GM18858 (cell line): ENCODE measurements around the gene SPATA13.

ENCODE experiments used
- ATAC-seq: cut with Tn5 transposase; IDR thresholded peaks from one replicate; pipeline ENCODE4 v1.9.1; 2021; ENCODE audit not compliant: unreplicated experiment

Gene SPATA13

DNA sequence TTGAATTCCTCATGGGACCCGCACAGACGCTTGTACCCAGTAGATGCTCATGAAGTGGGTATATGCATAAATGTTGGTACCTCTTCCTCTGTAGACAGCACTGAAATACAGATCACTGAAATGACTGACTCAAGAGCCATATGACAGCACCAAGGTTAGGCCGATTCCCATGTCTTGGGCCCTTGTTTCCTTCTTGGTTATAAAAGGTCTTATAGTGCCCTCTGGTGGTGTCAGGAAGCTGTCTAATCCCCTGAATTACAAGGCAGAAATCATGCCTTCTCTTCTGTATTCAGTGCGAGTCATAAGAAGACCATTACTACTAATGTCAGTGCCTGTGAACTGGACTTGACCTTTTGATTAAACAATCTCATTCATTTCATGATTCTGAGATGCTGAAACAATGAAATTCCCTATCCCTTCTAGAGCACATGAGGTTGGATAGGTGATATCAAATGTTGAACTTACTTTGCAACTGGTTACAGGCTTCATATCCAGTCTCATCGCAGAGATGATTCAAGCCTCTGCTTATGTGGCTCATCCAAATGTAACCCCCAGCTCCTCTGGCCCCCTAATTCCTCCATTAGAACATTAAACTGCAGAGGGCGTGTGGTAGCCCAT lies 59.7 kb downstream of the SPATA13 start:
- ATAC-seq: no peak

DNA sequence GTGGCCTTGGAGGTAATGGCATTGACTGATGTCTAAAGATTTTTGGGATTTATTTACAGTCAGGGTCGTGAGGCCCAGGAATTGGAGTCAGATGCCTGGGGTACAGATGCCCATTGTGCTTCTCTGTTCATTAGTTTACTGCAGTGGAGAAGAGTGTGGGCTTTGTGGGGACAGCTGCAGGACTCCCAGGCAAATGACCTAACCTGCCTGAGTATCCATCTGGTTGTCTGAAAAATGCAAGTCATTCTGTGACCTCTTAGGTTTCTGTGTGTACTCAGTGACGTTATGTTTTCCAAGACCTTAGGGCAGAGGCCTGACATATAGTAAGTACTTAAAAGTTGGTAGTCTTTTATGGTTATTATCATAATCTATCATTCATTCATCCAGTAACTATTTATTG lies 60.5 kb downstream of the SPATA13 start:
- no peak for ATAC-seq

DNA sequence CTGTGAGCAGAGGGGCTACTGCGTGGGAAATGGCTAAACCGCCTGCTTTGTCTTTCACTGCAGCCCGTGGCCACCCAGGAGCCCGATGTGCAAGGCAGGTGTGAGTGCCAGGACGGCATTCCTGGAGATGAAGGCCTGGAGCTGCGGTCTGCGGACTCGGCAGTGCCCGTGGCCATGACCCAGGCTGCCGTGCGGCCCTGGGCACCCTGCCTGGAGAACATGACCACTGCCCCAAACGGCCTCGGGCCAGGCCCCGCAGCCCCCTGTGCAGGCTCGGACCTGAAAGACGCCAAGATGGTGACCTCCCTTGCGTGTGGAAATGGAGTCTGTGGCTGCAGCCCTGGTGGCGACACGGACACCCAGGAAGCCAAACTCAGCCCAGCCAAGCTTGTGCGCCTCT lies 62.2 kb downstream of the SPATA13 start:
- no peak for ATAC-seq

DNA sequence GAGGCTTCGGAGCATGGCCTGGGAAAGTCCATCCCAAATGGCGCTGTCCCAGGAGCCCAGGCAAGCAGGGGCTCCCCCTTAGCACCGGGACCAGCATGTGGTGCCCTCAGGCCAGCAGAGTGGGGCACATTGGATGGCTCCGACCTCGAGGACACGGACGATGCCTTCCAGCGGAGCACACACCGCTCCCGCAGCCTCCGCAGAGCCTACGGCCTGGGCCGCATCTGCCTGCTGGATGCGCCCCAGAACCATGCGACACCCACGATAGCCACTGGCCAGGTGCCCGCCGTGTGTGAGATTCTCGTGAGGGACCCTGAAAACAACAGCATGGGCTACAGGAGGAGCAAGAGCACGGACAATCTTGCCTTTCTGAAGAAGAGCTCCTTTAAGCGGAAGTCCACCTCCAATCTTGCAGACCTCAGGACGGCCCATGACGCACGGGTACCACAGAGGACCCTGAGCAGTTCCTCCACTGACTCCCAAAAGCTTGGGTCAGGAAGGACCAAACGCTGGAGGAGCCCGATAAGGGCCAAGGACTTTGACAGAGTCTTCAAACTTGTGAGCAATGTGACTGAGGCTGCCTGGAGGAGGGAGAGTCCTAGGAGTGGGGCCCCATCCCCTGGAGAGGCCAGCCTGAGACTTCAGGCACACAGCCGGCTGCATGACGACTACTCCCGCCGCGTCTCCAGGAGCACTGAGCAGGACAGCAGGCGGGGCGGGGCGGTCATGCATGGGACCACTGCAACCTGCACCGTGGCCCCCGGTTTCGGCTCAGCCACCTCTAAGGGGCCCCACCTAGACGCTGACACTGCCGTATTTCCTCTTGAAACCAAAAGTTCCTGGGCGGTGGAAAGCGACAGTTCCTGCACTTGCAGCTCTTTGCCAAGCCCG lies 63.1 kb downstream of the SPATA13 start:
- ATAC-seq: no peak

DNA sequence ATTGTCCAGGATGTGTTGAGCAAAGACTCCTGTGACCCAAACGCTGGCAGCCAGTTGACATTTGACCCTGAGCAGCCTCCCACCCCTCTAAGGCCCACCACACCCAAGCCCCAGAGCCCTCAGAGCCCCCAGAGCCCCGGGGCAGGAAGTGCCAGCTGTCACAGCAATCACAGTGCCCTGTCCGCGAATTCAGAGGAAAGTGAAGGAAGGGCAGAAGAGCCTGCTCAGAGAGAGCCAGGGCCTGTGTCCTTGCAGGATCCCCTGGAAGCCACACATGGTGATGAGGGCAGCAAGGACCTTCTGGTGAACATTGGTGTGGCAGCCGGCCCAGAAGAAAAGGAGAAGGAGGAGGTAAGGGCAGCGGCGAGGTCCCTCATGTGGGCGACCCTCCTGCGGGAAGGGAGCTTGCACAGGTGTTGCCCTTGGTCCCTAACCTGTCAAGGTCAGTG lies 63.7 kb downstream of the SPATA13 start:
- no peak for ATAC-seq

- ATAC-seq: no peak
These were observed 64.5 kb downstream of the SPATA13 start for GRCh38 chr13:24225062-24225461.

- no peak for ATAC-seq
These were observed 65.4 kb downstream of the SPATA13 start for GRCh38 chr13:24225930-24226329.

- ATAC-seq: no peak
These were observed 66.2 kb downstream of the SPATA13 start for GRCh38 chr13:24226762-24227161.

DNA sequence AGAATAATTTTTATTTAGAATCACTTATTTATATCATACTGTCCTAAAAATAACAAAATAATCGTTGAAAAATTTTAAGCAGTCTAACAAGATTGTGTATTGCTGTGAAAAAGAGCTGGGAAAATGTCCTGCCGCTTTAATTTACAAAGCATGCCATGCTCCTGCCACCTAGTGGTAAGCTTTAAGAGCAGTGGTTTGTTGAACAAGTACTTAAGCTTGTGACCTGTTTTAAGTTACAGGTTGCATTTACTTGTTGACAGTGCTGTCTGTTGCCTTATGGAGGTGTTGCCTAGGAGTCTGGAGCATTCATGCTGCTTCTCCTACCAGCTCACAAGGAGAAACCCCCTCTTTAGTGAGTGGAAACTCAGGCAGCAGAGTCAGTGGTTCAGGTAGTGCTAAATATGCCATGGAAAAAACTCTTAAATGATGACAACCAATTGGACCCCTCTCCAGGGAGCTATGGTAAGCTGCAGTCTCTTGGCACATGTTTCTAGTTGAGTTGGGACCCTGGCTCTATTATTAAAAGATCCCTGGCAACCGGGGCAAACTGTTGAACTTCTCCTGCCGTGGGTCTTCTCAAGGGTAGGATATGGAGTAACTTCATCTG lies 68.4 kb downstream of the SPATA13 start:
- ATAC-seq: no peak

GRCh38 chr13:24230428-24231072 lies 70.0 kb downstream of the SPATA13 start:
- no peak for ATAC-seq

- ATAC-seq: no peak
These were observed 70.9 kb downstream of the SPATA13 start for GRCh38 chr13:24231377-24231776.

- no peak for ATAC-seq
These were observed 71.5 kb downstream of the SPATA13 start for GRCh38 chr13:24232037-24232436.

DNA sequence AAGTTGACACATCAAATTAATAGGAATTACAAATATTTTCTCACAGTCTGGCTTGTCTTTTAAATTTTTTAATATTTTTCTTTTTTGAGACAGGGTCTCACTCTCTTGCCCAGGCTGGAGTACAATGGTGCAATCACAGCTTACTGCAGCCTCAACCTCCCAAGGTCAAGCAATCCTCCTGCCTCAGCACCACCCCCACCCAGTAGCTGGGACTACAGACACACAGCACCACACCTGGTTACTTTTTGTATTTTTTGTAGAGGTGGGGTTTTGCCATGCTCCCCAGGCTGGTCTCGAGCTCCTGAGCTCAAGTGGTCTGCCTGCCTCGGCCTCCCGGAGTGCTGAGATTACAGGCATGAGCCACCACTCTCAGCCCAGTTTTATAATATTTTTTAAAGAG lies 72.0 kb downstream of the SPATA13 start:
- ATAC-seq: no peak

DNA sequence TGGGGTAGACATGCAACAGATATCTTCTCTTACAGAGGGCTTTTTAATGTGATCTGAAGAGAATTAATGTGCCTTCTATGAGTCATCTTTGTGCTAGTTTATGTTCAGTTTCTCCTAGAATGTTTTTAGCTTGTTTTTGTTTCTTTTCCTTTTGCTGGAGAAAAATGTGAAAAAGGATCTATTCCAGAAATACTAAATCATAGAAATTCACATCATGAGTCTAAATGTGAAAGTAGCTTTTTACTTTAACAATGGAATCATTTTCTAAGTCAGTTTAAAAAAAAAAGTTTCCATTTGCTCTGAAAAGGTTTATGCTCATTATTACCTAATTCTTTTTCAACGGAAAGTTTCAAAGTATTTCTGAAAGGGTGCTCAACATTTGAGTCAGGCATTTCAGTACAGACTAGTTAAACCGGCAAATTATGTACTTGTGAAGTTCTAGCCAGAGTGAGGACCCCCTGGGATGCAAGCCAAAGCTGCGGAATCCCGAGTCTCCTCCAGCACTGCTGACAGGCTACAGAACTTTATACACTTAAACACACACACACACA lies 72.9 kb downstream of the SPATA13 start:
- ATAC-seq: no peak

- ATAC-seq: no peak
These were observed 73.8 kb downstream of the SPATA13 start for GRCh38 chr13:24234200-24234915.

DNA sequence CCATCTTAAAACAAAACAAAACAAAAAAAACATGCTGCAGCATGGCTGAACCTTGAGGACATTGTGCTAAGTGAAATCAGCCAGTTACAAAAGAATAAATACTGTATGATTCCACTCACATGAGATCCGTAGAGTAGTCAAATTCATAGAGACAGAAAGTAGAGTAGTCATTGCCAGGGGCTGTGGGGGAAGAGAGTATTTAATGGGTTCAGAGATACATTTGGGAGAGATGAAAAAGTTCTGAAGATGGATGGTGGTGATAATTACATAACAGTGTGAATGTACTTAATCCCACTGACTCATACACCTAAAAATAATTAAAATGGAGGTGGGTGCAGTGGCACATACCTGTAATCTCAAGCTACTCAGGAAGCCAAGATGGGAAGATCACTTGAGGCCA lies 76.8 kb downstream of the SPATA13 start:
- ATAC-seq: no peak

GRCh38 chr13:24241336-24241735 lies 80.8 kb downstream of the SPATA13 start:
- ATAC-seq: no peak

GRCh38 chr13:24242100-24242499 lies 81.6 kb downstream of the SPATA13 start:
- ATAC-seq: no peak

DNA sequence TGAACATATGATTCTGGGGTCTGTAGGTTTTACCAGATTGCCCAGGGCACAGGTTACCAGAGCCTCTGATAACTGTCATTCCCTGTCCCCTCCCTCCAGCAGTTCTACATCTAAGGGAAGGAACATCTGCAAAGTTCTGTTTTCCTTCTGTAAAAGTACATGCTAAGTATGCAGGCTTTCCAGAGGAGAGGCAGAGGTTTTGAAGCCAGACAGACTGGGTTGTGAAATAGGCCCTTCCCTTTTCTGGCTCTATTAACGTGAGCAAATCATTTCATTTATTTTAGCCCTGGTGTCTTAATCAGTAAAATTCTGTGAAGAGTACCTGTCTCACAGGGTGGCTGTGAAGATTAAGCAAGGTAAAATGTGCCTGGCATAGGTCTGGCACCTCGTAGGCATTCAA lies 82.8 kb downstream of the SPATA13 start:
- ATAC-seq: no peak

DNA sequence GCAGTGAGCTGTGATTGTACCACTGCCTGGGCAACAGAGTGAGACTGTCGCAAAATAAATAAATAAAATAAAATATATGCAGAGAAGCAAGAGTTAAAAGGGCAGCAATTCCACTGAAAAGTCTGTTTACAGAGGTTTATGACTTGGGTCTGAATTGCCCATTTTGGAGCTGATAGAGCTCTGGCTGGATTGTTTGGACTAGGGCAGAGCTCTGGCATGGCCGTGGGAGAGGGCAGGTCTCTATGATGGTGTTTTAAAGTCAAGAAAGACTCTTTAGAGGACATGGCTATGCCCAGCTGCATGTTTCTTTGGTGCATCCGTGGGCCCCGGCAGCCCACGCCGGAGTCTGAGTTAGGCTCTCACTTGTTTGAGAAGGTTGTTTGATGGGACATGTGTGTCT lies 84.3 kb downstream of the SPATA13 start:
- ATAC-seq: no peak

GRCh38 chr13:24247016-24247415 lies 86.5 kb downstream of the SPATA13 start:
- ATAC-seq: no peak
